NCI-H1694 treated with DMSO at 0.1 percent for 48 hours (cell line): Measurements from ENCODE around the gene ALK.

Source experiments
- DNase-seq: peaks from one replicate; lab custom pipeline; 2025; lab: John Stamatoyannopoulos, UW

ALK gene

DNA sequence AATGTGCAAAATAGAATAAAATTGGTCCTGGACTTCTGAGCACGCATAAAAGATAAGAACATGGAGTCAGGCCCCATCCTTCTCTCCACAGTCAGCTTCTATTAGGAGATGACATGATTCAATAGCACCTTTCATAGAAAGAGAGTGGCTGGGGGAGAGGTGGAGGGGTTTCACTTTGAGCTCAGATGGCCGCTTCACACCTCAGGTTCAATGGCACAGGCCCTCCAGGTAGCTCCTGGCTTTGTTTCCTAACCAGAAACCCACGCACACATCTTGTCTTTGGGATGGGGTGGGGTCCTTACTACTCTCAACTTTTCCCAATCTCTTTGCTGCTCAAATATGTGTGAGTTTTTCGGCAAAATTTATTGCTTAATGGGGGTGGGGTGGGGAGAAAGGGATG is 473.9 kb downstream of the ALK start:
- no peak for DNase-seq

- no peak for DNase-seq
Measured at GRCh38 chr2:29446847-29447246, 474.5 kb downstream of the ALK start.

DNA sequence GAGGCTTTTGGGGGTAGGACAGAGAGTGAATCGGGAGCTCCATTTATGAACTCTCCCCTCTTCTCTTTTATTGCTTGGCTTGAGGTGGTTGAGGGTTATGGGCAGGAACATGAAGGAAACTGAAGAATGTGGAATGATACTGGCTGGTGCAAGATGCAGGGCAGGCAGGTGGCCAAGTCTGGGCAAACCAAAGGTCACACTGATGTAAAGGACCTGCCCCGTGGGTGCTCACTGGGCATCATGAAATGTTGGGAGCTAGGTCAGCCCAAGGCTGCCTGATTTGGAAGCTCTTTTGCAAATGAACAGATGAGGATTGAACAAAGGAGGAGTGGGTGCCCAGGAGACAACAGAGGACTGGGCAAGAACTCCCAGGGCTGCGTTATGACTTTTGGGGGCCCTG is 477.2 kb downstream of the ALK start:
- DNase-seq, result no peak

DNA sequence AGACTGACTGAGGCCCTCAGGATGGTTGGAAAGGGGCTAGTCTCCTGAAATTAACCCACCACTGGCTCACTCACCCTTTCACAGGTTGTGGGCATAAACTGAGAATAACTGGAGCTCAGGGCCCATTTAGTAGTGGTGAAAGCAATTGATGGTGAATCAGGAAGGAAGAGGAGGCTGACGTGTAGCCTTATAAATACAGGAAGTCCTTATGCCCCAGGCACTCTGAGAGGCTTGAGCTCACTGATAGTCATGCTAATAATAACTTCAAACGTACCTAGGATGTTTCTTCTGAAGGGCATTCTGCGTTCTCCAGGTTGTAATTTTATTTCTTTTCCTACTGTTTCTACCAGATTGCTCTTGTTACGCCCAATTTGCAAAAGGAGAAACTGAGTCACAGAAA is 477.8 kb downstream of the ALK start:
- no peak for DNase-seq

DNA sequence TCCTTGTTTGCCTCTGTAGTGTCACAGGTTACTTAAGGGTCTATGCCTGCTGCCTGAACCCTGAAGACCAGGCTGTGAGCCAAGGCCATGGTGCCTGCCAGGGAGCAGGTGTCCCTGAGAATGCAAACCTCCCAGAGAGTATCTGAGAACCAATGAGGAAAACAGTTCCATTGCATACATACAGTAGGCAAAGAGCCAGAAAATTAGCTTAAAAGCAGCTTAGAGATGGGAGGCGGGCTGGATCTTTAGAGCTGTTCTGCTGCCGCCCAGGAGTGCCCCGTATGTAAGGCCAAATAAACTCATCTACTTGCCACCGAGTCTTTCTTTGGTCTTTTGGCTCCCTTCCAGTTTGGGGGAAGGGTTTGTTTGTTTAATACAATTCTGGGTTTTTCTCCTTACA is 478.2 kb downstream of the ALK start:
- peak; percentile 75 for DNase-seq

DNA sequence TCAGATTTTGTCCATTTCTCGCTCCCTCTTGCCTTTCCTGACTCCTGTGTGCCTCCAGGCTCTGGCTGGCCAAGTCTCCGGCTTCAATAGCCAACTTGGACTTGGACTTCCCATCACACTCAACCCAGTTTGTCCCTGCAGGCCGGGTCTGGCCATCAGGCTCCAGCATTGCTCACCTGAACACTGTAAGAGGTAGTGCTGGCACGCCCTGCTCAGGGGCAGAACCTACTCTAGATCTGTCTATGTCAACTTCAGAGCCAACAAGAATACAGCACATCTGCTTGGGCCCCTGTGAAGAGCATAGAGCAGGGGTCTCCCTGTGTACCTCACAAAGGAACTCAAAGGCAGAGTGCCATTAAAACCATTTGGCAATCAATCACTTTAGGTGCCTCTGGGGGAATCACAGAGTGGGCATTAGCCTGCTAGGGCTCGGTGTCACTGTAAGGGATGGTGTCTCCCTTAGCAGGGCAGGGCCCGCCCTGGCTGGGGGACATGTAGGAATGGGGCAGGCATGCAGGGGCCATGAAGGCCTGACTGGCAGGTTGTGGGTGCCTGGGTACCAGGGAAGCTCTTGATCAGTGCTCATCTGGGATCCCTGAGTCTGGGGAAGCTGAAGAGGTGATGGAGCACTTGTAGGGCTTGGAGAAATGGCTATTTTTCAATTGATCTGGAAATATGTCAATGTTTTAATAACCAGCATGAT is 480.3 kb downstream of the ALK start:
- DNase-seq, result no peak

DNA sequence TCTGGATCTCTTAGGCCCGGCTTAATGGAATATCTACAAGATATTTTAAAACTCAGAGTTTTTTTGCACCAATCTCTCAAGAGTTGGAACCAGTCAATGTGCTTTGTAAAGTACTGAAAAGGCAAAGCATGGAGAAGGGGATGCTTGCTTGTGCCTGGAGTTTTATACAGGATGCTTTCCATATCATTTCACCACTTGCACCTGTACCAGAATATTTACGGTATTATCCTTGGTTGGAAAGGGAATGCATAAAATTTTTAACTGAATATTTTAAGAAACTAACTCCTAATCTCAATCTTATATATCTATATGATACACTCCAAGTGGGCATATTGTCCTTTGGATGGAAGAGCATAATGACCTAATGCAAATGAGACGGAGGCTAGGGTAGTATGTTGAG is 487.5 kb downstream of the ALK start:
- no peak for DNase-seq

DNA sequence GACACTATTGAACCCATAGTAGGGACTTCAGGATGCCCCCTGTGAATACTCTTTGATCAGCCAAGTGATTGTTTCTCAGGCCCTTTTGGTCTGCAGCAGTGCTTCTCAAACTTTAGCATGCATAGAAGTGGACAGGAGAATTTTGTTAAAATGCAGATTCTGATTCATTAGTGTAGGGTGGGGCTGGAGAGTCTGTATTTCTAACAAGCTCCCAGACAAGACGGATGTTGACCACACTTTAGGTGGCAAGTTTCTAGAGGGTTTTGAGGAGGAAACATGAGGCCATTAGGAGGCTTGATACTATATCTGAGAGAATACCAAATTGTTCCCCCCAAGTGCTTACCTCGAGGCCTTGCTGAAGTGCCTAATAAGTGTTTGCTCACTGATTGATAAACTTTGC is 488.3 kb downstream of the ALK start:
- DNase-seq, result no peak

DNA sequence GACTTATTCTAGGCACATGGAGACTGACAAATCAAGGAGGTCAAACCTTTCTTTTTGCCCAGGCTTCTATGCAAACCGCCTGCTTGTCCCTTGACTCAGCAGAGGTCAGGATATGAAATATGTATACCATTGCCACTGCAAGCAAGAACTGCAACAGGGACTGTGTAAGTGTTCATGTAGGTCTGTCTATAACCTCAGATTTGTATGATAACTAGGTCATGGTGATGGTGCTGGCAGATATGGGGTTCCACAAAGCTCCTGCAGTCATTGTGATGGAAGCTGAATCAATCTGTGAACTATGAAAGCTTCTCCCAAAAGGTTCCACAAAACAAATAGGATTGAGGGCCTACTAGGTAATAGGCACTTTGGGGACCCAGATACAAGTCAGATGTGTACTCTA is 489.9 kb downstream of the ALK start:
- DNase-seq, result no peak

GRCh38 chr2:29430382-29431112 is 490.8 kb downstream of the ALK start:
- DNase-seq, result no peak

GRCh38 chr2:29426354-29426753 is 495.0 kb downstream of the ALK start:
- DNase-seq, result no peak

GRCh38 chr2:29425866-29426265 is 495.5 kb downstream of the ALK start:
- no peak for DNase-seq

DNA sequence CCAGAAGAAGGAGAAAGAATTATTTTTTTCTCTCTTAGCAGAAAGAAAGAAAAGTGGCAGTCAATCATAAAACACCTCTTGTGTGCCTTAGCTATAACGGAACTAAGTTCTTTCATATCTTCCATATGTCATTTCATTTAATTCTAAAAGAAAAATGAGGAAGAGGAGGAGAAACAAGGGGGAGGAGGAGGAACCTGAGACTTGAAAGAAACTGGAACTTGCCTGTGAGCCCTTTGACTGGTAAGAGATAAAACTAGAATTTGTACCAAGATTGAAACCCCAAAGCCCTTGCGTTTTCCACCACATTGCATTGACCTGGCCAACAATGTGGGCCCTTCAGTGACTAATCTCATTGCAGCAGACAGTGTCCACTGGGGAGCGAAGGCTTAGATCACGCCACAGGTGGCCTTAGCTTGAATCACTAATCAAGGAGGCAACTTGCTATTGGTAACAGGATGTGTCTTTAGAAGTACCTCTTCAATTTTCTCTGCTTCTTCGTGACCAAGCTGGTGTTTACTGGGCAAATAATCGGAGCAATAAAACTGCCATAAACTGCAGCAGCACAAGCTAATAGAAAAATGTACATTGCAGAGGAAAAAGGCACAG is 498.2 kb downstream of the ALK start:
- no peak for DNase-seq

DNA sequence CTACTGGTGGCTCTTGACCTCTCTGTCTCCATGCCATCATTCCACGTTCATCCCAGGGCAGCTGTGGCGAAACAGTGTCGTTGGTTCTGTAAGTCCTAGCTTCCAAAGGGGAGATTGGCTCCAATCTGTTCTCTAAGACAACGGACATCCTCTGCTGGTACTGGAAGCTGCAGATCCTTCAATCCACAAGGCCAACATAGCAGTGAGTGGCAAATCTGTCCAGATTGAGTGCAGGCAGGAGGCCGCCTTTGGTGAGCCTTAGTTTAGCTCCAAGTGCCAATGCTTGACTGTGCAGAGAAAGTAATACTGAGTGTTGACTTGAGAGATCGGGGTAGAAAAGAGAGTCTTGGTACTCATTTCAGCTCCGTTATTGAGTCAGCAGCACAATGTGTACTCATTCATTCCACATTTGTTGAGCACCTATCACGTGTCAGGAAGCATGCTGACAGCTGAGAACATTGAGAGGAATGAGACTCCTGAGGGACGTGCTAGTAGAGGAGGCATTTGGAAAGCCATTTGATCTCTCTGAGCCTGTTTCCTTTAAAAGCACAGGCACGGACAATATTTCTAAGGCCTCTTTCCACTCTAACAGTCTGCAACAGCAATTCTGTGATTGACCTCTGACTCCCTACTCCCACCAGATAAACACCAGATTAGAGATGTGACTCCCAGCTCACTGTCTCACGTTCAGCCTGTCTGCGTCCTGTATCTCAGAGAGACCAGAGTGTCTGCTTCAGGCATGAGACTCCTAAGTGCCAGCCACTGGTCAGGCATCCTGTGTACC is 500.2 kb downstream of the ALK start:
- no peak for DNase-seq

DNA sequence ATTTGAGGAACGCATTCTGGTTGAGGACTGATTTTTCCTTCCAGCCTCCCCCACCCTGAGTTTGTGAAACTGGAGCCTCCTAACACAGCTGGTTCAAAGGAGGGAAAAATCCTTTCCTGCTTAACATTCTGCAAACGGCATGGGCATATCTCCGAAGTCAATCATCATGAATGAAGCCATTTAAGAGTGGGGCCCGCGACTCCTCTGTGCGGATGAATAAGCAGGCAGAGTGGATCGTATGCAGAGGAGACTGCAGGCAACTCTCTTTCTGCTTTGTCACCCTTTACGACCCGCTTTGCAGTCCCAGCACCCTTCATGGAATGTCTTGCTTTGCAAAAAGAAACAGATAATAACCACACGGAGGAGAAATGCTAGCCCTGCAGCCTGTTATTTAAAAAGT is 500.9 kb downstream of the ALK start:
- DNase-seq, result no peak

DNA sequence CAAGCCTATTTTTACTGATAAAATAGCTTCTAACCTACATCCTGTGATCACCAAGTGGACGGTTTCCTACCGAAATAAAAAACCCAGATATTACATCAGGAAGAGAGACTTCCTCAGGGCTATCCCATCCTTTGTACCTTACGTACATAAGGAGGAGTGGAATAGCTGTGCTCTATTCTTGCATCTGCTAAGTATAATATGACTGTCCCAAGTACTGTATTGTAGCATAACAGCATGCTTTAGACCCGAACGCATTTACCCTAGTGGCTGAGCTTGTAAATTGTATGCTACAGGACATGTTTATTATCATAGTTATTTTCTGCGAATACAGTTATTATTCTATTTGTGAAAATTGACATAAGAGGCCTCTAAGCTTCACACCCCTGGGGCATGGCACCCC is 503.8 kb downstream of the ALK start:
- DNase-seq, result no peak

- DNase-seq, result no peak
Measured at GRCh38 chr2:29412197-29412925, 509.0 kb downstream of the ALK start.

DNA sequence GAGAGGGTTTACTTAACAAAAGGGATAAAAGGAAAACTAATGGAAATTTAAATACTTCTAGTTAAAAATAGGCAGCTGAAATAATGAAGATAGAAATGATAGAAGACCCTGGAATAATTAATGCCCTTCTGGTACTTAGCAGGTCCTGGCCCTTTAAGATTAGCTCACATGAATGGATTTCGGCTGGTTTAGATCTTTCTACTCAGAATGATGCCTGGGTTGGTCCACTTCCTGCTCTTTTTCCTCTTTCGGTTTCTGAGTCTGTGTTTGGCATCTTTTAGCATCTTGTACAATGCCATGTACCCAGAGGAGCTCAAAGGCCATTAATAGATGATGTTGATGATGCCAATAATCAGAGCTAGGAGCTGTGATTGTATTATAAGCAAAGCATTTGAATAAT is 515.7 kb downstream of the ALK start:
- no peak for DNase-seq

DNA sequence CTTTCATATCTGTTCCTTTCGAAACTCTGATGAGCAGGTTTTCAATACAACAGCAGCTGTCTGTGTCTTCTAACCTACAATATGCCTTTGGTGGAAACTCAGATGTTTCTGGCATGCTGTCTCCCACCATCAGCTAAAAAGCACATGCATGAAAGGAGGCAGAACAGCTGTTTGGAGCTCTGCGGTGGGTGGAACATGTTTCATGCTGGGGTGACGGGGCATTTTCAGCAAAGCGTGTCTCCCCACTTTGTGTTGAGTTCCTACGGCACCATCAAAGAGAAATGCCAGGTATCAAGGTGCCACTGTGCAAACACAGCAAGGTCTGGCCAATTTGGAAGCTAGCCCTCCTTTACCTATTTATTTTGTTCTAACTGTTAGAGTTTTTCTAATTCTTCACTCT is 516.1 kb downstream of the ALK start:
- peak; percentile 85 for DNase-seq

DNA sequence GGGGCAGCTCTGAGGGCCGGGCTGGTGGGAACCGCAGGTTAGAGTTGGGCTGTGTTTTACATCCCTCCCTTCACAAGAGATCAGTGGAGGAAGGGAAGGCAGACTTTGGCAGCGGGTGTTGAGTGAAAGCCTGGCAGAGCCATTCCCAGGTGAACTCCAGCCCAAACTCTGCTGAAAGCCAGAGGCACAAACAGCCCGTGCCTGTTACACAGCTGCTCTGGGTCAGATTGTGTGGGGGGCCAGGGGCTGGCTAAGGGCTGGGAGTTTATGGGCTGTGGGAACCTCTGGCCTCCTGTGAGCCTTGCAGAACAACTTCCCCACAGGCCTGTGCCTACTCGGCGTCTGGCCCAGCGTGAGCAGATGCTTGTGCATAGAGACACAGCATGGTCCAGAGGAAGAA is 519.4 kb downstream of the ALK start:
- peak; percentile 44 for DNase-seq

DNA sequence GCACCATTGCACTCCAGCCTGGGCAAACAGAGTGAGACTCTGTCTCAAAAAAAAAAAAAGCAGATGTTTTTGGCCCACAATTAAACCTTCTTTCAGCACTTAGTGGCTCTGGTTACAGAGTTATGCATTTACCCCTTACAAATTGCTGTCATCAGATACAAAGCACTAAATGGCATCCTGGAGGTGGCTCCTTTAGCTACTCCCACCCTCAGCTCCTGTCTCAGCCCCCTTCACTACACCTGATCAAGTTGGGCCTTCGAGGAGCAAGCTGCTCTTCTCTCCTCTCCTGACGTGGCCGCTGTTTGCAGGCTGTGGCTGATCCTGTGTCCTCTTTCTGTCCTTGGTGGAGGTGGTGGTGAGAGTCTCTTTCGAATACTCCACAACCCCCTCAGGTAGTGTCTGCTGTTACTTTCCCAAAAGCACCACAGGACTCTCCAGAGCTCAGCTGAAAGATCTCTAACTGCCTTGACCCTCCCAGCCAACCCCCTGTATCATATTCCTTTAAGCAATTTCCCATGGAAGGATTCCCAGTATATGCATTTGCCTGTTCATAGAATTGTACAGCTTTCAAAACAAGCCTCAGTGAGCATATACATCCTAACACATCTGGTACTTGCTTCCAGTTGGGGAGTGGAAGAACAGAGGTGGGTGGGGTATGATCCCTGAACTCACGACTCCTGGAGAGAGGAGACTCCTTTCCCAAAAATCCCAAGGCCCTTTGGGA is 520.3 kb downstream of the ALK start:
- no peak for DNase-seq
